Cardiac fibroblast (primary cell): ENCODE results near the gene MAD1L1.

ENCODE experiments used
- DNase-seq, 2 donors: peaks; one replicate each; pipeline versions ENCODE4 v3.0.0 to v3.0.0-alpha.2; 2010; ENCODE audit warnings: low read depth in 2 of 2
- H3K4me3 ChIP-seq, 2 donors: replicated peaks in 1 of 2; 1 replicate in 1 of 2; 2 replicates in 1 of 2; pipeline ENCODE4 v1.5.1; 2011; ENCODE audit warnings: low read depth in 2 of 2, low read length in 2 of 2, mild to moderate bottlenecking in 2 of 2, moderate library complexity in 1 of 2
- TF ChIP-seq, protein P1 (sequence below): IDR thresholded peaks from one replicate; pipeline ENCODE4 v1.5.1; 2011; ENCODE audit warnings: low read depth, mild to moderate bottlenecking, low read length, inconsistent platforms

MAD1L1 gene

DNA sequence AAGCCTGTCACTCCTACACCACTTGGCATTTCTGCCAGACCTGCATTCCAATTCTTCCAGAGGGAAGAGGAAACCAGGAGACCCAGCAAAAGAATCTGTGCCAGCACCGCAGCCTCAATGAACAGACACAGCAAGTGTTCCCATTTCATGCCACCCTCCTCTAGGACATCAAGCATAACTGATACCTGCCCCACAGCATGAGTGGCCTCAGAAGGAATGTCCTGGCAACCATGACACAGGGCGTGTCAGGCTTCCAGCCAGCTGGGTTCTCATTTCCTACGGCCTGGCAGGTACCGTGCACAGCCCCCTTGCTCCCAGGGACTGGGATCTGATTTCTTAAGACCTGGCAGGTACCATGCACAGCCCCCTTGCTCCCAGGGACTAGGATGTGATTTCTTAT, 7.8 kb downstream of the MAD1L1 start:
- no peak for DNase-seq
- TF ChIP-seq, protein P1, sequence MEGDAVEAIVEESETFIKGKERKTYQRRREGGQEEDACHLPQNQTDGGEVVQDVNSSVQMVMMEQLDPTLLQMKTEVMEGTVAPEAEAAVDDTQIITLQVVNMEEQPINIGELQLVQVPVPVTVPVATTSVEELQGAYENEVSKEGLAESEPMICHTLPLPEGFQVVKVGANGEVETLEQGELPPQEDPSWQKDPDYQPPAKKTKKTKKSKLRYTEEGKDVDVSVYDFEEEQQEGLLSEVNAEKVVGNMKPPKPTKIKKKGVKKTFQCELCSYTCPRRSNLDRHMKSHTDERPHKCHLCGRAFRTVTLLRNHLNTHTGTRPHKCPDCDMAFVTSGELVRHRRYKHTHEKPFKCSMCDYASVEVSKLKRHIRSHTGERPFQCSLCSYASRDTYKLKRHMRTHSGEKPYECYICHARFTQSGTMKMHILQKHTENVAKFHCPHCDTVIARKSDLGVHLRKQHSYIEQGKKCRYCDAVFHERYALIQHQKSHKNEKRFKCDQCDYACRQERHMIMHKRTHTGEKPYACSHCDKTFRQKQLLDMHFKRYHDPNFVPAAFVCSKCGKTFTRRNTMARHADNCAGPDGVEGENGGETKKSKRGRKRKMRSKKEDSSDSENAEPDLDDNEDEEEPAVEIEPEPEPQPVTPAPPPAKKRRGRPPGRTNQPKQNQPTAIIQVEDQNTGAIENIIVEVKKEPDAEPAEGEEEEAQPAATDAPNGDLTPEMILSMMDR, result no peak
- no peak overlapping the region for H3K4me3 ChIP-seq

DNA sequence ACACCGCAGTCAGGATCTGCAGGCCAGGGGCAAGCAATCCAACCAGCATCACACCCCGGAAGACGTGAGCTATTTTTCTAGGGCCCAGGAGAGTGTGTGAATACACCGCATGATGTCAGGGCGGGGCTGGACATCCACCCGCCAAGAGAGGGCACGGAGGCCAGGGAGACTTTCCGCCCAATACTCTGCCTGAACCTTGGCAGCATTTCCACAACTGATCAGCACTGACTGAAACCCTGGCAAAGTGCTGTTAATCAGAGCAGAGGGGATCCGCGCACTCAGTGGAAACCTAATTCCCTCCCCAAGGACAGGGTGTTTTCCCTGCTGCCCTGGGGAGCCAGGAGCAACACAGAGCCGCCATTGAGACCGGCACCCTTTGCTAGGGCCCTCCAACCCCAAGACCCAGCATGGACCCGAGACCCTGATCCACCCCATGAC, 8.2 kb downstream of the MAD1L1 start:
- H3K4me3 ChIP-seq, result no peak overlapping the region
- TF ChIP-seq, protein P1, result no peak
- DNase-seq, result no peak

DNA sequence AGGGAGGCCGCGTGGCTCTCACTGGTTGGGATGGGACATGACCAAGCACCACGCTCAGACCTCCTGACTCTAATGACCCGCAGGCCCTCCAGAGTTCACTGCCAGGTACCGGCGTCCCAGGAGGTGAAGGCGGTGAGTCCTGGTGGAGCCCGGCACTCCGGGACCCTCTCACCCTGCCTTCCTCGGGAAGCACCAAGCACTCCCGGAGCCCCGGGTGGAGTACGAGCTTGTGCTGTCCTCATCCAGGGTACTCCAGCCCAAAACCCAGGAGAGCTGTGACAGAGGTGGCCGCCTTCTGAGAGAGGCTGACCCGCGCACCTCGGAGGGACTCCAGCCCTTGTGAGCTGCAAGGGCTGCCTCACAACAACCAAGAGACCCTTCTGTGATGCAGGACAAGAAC, 9.4 kb downstream of the MAD1L1 start:
- no peak overlapping the region for H3K4me3 ChIP-seq
- no peak for DNase-seq
- TF ChIP-seq, protein P1, result no peak

DNA sequence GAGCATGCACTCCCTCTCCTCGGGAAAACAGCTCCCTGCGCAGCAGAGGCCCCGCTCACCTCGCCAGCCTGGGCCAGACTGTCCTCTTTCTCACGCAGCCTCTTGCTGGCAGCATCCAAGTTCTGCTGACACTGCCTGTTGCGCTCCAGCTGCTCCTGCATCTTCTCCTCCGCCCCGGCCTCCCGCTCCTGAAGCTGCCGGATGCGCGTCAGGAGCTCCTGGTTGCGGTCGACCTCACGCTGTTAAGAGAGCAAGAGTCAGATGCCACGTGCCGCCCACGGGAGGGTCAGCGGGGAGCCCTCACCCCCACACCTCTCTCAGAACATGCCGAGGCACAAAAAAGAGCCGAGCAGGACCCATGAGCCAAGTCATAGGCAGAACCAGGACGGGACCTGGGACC, 10.2 kb downstream of the MAD1L1 start:
- DNase-seq, result no peak
- no peak overlapping the region for H3K4me3 ChIP-seq
- TF ChIP-seq, protein P1, result no peak

DNA sequence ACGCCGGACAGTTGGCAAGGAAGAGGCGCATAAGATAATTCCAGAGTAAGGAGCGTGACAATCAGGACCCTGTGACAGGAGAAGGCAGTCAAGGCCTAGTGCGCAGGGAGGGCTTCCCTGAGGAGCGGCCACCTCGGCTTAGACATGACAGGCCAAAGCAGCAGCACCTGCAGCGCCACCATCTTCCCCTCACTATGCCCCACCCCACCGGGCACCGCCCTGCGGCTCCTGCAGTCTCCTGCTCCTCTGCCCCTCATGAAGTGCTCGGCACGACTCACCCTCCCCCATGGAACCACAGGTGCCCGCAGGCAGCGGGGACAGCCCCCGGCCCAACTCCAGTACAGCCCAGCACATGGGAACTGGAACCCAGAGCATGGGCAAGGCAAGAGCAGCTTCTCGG, 11.8 kb downstream of the MAD1L1 start:
- TF ChIP-seq, protein P1, result no peak
- no peak for DNase-seq
- no peak overlapping the region for H3K4me3 ChIP-seq

DNA sequence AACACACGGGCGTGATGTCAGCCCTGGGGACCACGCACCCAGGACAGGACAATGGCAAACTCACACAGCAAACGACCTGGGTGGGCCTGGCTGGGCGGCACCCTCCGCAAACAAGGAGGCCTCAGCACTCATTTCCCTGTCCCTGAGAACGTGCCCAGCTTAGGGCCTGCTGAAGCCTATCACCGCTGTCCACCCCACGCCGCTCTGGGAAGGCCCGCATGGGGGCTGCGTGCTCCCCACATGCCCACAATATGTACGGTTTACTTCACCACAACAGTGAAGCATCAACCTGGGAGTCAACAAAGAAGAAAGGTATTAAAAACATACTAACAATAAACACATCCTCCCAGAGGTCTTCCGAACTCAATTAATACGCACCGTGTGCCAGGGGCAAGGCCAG, 12.2 kb downstream of the MAD1L1 start:
- DNase-seq, result no peak
- H3K4me3 ChIP-seq, result no peak overlapping the region
- TF ChIP-seq, protein P1, result no peak

DNA sequence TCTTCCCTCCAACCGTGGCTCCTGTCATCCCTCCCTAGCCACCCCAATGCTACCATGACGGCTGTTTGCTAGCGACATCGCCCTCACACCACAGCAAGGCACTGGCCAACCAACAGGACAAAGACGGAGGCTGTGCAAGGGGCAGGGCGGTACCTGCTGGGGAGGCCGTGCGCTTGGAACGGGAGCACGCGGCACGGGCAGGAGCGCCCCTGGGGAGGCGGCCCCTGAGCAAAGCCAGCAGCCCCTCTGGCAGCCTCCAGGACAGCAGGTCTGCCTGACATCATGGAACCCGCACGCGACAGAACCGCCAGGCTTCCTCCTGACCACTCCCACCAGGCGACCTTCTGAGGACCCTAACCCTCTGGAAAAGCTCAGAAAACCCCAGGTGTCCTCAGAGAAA, 12.7 kb downstream of the MAD1L1 start:
- TF ChIP-seq, protein P1, result no peak
- H3K4me3 ChIP-seq, result no peak overlapping the region
- no peak for DNase-seq
